SU-DHL-6 (cell line): ENCODE results near the gene NELFB.

ENCODE experiments used
- H2AFZ ChIP-seq: fragments of 200-600 bp; sonication (generic); 2 replicates; pipeline ENCODE4 v1.6.1; 2014; ENCODE audit warnings: low read depth, mild to moderate bottlenecking, moderate library complexity, mixed read lengths, antibody characterized with exemption, low read length; ENCODE audit not compliant: severe bottlenecking
- H3F3A ChIP-seq: fragments of 200-600 bp; shearing (Covaris generic); 2 replicates; pipeline ENCODE4 v1.6.0; 2016; ENCODE audit warnings: antibody characterized with exemption, mild to moderate bottlenecking; ENCODE audit not compliant: insufficient read depth
- H3K27ac ChIP-seq: fragments of 200-600 bp; sonication (generic); 2 replicates; pipeline ENCODE4 v1.5.1; 2016; ENCODE audit warnings: low read depth, mild to moderate bottlenecking, low read length, moderate library complexity, mixed read lengths
- H3K27me3 ChIP-seq: fragments of 200-600 bp; sonication (generic), shearing (Covaris generic); 2 replicates; pipeline ENCODE4 v1.6.0; 2014; ENCODE audit warnings: mild to moderate bottlenecking, low read length
- H3K36me3 ChIP-seq: fragments of 200-600 bp; sonication (generic); 2 replicates; pipeline ENCODE4 v1.6.1; 2014; ENCODE audit warnings: mild to moderate bottlenecking, low read length, mixed read lengths
- H3K4me2 ChIP-seq: fragments of 300-600, 200-600 bp; shearing (Covaris generic), sonication (generic); 2 replicates; pipeline ENCODE4 v1.6.0; 2014; ENCODE audit warnings: low read length, low read depth, mild to moderate bottlenecking; ENCODE audit not compliant: poor library complexity, severe bottlenecking
- H3K4me3 ChIP-seq: fragments of 200-600 bp; sonication (generic); 2 replicates; pipeline ENCODE4 v1.5.1; 2014; ENCODE audit warnings: antibody characterized with exemption, low read length, mild to moderate bottlenecking, mixed read lengths; ENCODE audit not compliant: insufficient read depth, poor library complexity, severe bottlenecking
- H3K79me2 ChIP-seq: fragments of 200-600 bp; sonication (generic); 2 replicates; pipeline ENCODE4 v1.6.1; 2014; ENCODE audit warnings: mild to moderate bottlenecking, low read length, moderate library complexity; ENCODE audit not compliant: insufficient read depth
- H3K9ac ChIP-seq: fragments of 200-600 bp; sonication (generic); 2 replicates; pipeline ENCODE4 v1.7.0; 2014; ENCODE audit warnings: mild to moderate bottlenecking, low read length
- H3K9me2 ChIP-seq: fragments of 200-600 bp; sonication (generic); replicated peaks from 2 replicates; pipeline ENCODE4 v1.6.1; 2014; ENCODE audit warnings: low read length; ENCODE audit not compliant: insufficient read depth
- H3K9me3 ChIP-seq: fragments of 200-600 bp; sonication (generic); 2 replicates; pipeline ENCODE4 v1.6.1; 2014; ENCODE audit warnings: low read length, mixed read lengths; ENCODE audit not compliant: insufficient read depth
- H4K20me1 ChIP-seq: fragments of 200-600 bp; sonication (generic); 2 replicates; pipeline ENCODE4 v1.6.1; 2014; ENCODE audit warnings: low read depth, mild to moderate bottlenecking, antibody characterized with exemption, low read length, moderate library complexity, mixed read lengths
- EZH2phosphoT487 ChIP-seq: fragments of 200-600 bp; sonication (generic), shearing (Covaris generic); conservative IDR thresholded peaks from 2 replicates; pipeline ENCODE4 v1.6.1; 2018; ENCODE audit warnings: mild to moderate bottlenecking, antibody characterized with exemption, low read length, moderate library complexity, mixed read lengths
- TF ChIP-seq, protein P1 (sequence below): fragments of 200-600 bp; sonication (generic); IDR thresholded peaks from one replicate; pipeline ENCODE4 v1.5.1; 2017; ENCODE audit warnings: antibody characterized with exemption, mild to moderate bottlenecking, low read length, moderate library complexity; ENCODE audit not compliant: insufficient read depth, poor library complexity, severe bottlenecking

The NELFB gene

DNA sequence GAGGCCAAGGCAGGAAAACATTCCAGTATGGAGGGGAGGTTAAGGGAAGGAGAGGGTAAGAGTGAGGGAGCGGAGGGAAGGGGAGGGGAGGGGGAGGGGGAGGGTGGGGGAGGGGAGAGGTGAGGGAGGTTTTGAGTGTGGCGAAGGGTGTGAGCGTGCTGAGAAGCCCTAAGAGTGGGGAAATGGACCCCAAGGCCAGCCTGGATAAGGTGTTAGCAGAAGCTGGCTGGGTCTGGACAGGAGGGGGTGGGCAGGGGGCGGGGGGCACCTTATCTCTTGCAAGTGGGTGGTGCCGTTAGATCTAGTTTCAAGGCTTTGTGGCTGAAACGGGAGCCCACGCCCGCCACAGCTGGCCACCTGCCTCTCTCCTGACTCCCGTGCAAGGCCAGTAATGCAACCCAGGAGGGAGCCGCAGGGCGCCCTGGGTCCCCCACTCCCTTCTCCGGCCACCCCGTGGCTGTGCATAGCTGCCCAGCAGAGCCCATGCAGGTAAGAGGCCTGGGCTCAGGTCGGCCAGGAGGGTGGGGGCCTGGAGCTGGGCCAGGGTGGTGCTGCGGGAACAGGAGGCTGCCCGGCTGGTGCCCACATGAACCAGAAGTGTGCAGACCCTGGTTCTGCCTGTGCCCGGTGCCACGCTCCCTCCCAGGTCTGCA is 27.1 kb upstream of the NELFB start:
- no peaks in the 10 kb centered on the region for H3K9me3 ChIP-seq
- H3K27me3 ChIP-seq: no peaks in the 10 kb centered on the region
- TF ChIP-seq, protein P1, sequence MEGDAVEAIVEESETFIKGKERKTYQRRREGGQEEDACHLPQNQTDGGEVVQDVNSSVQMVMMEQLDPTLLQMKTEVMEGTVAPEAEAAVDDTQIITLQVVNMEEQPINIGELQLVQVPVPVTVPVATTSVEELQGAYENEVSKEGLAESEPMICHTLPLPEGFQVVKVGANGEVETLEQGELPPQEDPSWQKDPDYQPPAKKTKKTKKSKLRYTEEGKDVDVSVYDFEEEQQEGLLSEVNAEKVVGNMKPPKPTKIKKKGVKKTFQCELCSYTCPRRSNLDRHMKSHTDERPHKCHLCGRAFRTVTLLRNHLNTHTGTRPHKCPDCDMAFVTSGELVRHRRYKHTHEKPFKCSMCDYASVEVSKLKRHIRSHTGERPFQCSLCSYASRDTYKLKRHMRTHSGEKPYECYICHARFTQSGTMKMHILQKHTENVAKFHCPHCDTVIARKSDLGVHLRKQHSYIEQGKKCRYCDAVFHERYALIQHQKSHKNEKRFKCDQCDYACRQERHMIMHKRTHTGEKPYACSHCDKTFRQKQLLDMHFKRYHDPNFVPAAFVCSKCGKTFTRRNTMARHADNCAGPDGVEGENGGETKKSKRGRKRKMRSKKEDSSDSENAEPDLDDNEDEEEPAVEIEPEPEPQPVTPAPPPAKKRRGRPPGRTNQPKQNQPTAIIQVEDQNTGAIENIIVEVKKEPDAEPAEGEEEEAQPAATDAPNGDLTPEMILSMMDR: no peak
- TF ChIP-seq EZH2phosphoT487: no peak
- H4K20me1 ChIP-seq: no peaks in the 10 kb centered on the region
- no peak overlapping the region for H3K9ac ChIP-seq
- no peak overlapping the region for H3K4me2 ChIP-seq
- H3K27ac ChIP-seq: no peak overlapping the region
- H3K79me2 ChIP-seq: no peaks in the 10 kb centered on the region
- H2AFZ ChIP-seq: no peak overlapping the region
- no peak overlapping the region for H3K4me3 ChIP-seq
- H3K36me3 ChIP-seq: no peaks in the 10 kb centered on the region
- no peaks in the 10 kb centered on the region for H3F3A ChIP-seq
- no peaks in the 10 kb centered on the region for H3K9me2 ChIP-seq

DNA sequence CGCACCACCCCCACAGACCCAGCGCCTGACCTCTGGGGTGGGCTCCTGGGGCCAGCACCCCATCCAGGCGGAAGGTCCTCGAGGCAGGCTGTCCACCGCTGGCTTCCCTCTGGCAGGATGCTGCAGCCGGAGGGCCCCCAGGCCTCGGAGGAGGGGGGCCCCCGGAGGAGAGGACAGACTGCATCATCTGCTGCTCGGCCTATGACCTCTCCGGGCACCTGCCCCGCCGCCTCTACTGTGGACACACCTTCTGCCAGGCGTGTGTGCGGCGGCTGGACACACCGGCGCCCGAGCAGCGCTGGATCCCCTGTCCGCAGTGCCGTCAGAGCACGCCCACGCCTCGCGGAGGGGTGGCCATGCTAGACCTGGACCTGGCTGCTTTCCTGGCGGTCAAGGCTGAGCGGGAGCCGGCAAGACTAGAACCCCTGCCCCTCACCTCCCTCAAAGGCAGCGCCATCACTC is 26.6 kb upstream of the NELFB start:
- no peak overlapping the region for H3K9ac ChIP-seq
- H3K36me3 ChIP-seq: no peaks in the 10 kb centered on the region
- TF ChIP-seq EZH2phosphoT487: no peak
- TF ChIP-seq, protein P1: no peak
- no peak overlapping the region for H3K4me2 ChIP-seq
- no peak overlapping the region for H3K4me3 ChIP-seq
- no peaks in the 10 kb centered on the region for H4K20me1 ChIP-seq
- no peaks in the 10 kb centered on the region for H3K79me2 ChIP-seq
- no peak overlapping the region for H2AFZ ChIP-seq
- H3K9me2 ChIP-seq: no peaks in the 10 kb centered on the region
- no peaks in the 10 kb centered on the region for H3F3A ChIP-seq
- H3K27me3 ChIP-seq: no peaks in the 10 kb centered on the region
- no peak overlapping the region for H3K27ac ChIP-seq
- H3K9me3 ChIP-seq: no peaks in the 10 kb centered on the region

DNA sequence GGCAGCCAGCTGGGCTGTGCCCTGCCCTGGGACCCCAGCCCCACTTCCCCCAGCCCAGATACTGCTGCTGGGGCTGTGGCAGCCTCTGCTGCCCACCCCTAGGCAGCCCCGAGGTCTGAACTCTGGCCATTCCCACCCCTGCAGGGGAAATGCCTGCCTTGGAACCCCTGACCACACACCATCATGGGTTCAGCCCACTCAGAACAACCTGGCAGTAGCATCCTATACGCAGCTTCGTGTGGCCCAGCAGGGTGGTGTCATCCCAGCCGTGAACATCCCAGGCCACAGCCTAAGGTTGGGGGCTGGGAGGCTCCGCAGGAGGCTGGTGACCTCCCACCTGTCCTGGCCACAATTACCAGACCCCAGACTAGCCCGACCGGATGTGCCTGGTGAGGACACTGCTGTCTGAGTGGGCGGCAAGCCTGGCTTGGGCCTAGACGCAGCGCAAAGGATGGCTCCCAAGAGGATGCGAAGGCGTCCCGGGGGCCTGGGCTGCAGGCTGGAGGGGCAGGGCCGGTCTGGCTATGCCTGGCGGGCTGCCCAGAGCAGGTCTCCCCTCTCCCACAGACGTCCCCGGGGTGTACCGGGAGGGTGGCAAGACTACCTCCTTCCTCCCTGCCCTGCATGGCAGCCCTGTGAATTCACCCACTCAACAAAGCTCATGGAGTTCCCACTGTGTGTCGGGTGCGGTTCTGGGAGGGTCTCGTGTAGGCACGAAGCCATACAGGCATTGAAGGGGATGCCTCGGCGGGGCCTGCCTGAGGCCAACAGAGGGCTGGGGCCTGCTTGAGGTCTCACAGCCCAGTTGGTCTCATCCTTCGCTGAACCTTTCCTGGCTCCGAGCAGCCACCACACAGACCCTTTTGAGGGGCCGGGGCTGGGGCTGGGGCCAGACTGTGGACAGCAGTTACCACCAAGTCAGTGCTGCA is 25.9 kb upstream of the NELFB start:
- Histone ChIP-seq H3K79me2 (no peaks in the 10 kb centered on the region), H3K36me3 (no peaks in the 10 kb centered on the region), H3K4me2 (no peak overlapping the region), H2AFZ (no peak overlapping the region), H3F3A (no peaks in the 10 kb centered on the region), H3K27ac (no peak overlapping the region), H4K20me1 (no peaks in the 10 kb centered on the region), H3K4me3 (no peak overlapping the region), H3K9ac (no peak overlapping the region), H3K27me3 (no peaks in the 10 kb centered on the region), H3K9me3 (no peaks in the 10 kb centered on the region), H3K9me2 (no peaks in the 10 kb centered on the region)
- no peak for TF ChIP-seq EZH2phosphoT487
- TF ChIP-seq, protein P1: no peak
